ENCODE results near the gene PINLYP.
A peak's percentile ranks its signal among the peaks of the same experiment; 100 is the strongest.

DNA sequence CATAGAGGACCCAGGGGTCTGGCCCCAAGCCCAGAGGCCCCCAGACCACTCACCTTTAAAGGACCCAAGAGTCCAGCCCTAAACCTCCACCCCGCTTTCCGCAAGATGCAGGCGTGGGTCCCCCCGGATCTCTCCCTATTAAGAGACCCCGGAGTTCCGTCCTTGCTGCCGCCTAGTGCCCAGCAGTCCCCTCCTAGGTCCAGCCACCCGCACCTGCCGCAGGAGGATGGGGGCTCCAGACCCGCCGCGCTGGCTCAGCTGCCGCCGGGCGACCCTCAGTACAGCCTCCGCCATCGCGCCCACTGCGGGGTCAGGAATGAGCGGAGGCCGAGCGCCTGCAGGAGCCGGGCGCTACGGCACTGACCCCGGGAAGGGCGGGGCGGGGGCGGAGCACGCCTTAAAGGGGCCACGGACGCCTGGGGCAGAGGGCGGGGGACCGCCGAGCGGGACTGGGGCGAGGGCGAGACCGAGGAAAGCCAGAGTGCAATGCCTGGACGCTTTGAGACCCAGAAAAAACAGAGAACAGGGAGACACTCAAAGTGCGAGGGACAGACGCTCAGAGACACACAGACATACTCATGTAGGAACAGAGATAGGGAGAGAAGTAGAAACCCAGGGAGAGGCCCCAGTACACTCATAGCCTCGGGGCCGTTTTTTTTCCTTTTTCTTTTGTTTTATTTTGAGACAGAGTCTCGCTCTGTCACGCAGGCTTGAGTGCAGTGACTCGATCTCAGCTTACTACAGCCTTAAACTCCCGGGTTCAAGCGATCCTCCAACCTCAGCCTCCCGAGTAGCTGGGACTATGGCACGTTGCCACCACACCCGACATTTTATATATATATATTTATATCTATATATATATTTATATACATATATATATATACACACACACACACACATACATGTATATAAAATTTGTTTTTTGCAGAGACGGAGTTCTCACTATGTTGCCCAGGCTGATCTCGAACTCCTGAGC is 48.4 kb upstream of the PINLYP start, which contains the start of gene ETHE1:
- TF ChIP-seq, protein P1, sequence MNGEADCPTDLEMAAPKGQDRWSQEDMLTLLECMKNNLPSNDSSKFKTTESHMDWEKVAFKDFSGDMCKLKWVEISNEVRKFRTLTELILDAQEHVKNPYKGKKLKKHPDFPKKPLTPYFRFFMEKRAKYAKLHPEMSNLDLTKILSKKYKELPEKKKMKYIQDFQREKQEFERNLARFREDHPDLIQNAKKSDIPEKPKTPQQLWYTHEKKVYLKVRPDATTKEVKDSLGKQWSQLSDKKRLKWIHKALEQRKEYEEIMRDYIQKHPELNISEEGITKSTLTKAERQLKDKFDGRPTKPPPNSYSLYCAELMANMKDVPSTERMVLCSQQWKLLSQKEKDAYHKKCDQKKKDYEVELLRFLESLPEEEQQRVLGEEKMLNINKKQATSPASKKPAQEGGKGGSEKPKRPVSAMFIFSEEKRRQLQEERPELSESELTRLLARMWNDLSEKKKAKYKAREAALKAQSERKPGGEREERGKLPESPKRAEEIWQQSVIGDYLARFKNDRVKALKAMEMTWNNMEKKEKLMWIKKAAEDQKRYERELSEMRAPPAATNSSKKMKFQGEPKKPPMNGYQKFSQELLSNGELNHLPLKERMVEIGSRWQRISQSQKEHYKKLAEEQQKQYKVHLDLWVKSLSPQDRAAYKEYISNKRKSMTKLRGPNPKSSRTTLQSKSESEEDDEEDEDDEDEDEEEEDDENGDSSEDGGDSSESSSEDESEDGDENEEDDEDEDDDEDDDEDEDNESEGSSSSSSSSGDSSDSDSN (CRISPR knock-in tag; IDR thresholded peaks at IDR 0.05): peak; percentile 65
- peak; percentile 41; the same call in 1 of the 2 replicates for TF ChIP-seq ZKSCAN8 (CRISPR knock-in tag; IDR thresholded peaks at IDR 0.05; ENCODE audit: borderline replicate concordance)
- TF ChIP-seq NR2C2 (CRISPR knock-in tag; IDR thresholded peaks at IDR 0.05; ENCODE audit: borderline replicate concordance): peak; percentile 92
- no peak for TF ChIP-seq HOXA7 (CRISPR knock-in tag; IDR thresholded peaks at IDR 0.05)
- 0 out of 2 replicates have a peak, but pooled peaks have one; percentile 26 for TF ChIP-seq ESRRA (CRISPR knock-in tag; IDR thresholded peaks at IDR 0.05; ENCODE audit: low read depth)
- TF ChIP-seq, protein P2, sequence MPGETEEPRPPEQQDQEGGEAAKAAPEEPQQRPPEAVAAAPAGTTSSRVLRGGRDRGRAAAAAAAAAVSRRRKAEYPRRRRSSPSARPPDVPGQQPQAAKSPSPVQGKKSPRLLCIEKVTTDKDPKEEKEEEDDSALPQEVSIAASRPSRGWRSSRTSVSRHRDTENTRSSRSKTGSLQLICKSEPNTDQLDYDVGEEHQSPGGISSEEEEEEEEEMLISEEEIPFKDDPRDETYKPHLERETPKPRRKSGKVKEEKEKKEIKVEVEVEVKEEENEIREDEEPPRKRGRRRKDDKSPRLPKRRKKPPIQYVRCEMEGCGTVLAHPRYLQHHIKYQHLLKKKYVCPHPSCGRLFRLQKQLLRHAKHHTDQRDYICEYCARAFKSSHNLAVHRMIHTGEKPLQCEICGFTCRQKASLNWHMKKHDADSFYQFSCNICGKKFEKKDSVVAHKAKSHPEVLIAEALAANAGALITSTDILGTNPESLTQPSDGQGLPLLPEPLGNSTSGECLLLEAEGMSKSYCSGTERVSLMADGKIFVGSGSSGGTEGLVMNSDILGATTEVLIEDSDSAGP (CRISPR knock-in tag; IDR thresholded peaks at IDR 0.05; ENCODE audit: borderline replicate concordance): peak; percentile 100
- no peak for TF ChIP-seq MXD4 (CRISPR knock-in tag; IDR thresholded peaks at IDR 0.05)
- TF ChIP-seq CREB1 (IDR thresholded peaks at IDR 0.05): no peak
- no peak for TF ChIP-seq CREB1 (CRISPR knock-in tag; IDR thresholded peaks at IDR 0.05)
- 0 out of 2 replicates have a peak, but pooled peaks have one; percentile 13 for TF ChIP-seq RAD21 (CRISPR knock-in tag; IDR thresholded peaks at IDR 0.05)
- no peak for TF ChIP-seq KLF13 (CRISPR knock-in tag; IDR thresholded peaks at IDR 0.05)
- TF ChIP-seq, protein P3, sequence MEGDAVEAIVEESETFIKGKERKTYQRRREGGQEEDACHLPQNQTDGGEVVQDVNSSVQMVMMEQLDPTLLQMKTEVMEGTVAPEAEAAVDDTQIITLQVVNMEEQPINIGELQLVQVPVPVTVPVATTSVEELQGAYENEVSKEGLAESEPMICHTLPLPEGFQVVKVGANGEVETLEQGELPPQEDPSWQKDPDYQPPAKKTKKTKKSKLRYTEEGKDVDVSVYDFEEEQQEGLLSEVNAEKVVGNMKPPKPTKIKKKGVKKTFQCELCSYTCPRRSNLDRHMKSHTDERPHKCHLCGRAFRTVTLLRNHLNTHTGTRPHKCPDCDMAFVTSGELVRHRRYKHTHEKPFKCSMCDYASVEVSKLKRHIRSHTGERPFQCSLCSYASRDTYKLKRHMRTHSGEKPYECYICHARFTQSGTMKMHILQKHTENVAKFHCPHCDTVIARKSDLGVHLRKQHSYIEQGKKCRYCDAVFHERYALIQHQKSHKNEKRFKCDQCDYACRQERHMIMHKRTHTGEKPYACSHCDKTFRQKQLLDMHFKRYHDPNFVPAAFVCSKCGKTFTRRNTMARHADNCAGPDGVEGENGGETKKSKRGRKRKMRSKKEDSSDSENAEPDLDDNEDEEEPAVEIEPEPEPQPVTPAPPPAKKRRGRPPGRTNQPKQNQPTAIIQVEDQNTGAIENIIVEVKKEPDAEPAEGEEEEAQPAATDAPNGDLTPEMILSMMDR (CRISPR knock-in tag; IDR thresholded peaks at IDR 0.05): 0 out of 2 replicates have a peak, but pooled peaks have one; percentile 3
- no peak for TF ChIP-seq ZNF766 (CRISPR knock-in tag; IDR thresholded peaks at IDR 0.05; ENCODE audit: borderline replicate concordance)

All from HepG2 (cell line).